GM18517 (cell line): ENCODE measurements around the gene MAMDC2.
"Not testable (repeated sequence)": the region's sequence is repeated elsewhere in the genome, so short reads cannot be mapped to it uniquely, and the experiment has no call there.

Experiments used
- ATAC-seq: cut with Tn5 transposase; IDR thresholded peaks from one replicate; pipeline ENCODE4 v1.9.1; 2021; ENCODE audit warnings: mild to moderate bottlenecking, moderate library complexity; ENCODE audit not compliant: unreplicated experiment

Gene MAMDC2

DNA sequence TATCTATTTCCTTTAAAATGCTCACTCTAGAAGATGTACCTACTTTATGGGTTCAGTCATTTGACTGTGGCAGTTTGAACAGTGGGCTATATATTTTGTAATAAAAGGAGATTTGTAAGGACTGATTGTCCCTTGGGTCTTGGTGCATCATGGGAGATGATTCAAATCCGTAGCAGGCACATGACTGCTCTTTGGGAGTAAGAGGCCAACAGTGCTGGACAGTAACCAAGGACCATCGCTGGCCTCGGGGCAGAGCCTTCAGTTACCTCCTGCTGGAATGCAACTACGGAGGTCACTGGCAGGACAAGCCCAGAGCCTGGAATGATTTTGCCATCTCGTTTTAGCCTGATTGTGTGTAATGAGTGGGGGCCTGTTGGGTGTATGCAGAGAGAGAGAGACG, 7.0 kb upstream of the MAMDC2 start:
- no peak for ATAC-seq

DNA sequence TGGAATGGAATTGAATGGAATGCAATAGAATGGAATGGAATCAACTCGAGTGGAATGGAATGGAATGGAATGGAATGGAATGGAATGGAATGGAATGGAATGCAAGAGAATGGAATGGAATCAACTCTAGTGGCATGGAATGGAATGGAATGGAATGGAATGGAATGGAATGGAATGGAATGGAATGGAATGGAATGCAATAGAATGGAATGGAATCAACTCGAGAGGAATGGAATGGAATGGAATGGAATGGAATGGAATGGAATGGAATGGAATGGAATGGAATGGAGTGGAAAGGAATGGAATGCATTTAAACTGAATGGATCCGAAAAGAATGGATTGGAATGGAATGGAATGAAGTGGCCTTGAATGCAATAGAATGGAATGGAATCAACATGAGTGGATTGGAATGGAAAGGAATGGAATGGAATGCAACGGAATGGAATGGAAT, 5.5 kb upstream of the MAMDC2 start:
- ATAC-seq, result not testable (repeated sequence)

DNA sequence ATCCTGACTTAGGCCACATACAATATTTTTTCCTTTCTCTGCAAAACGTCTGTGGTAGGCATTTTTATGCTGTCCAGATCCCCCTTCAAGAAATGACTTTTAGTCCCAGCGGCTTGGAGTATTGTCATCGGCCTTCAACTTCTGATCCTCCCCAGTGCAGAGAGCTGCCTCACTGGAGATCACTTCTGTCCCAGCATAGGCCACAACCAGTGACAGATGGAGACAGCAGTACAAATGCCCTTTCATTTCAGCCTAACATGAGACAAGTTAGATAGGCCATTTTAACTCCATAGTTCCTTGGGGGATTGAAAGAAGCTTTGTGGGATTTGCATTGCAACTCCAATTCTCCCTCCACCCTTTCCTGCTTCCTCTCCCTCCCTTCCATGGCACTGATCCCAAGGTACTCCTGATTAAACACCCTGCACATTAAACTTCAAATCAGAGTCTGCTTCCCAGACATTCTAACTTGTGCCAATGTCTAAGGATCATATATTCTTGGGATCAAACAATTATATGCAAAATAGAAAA, 3.2 kb upstream of the MAMDC2 start:
- no peak for ATAC-seq

DNA sequence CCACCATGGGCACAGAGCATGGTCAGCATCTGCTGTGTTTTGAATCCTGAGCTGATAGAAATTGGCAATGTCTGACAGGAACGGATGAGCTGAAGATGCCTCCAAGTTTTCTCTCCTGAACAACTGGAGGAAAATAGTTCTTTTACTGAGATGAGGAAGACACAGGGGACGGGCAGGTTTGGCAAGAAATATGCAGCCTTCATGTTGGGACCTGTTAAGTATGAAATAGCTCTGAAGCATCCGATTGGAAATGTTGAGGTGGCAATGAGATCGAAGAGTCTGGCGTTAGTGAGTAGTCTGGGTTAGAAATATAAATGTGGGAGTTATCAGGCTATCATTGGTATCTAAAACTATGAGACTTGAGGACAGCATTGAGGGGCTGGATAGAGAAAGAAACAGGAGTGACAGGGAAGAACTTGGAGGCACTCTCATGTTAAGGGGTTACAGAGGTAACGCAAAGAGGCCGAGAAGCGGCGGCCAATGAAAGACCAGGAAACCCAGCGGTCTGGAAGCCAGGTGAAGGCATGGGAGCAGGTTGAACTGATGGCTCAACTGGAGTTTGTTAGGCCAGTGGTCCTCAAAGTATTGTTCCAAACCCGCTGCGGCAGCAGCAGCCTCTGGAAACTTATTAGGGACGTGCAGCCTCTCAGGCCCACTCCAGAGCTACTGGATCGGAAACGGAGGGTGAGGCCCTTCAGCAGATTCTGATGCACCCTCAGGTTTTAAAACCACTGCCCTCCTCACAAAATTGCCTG, 1.0 kb upstream of the MAMDC2 start:
- no peak for ATAC-seq

DNA sequence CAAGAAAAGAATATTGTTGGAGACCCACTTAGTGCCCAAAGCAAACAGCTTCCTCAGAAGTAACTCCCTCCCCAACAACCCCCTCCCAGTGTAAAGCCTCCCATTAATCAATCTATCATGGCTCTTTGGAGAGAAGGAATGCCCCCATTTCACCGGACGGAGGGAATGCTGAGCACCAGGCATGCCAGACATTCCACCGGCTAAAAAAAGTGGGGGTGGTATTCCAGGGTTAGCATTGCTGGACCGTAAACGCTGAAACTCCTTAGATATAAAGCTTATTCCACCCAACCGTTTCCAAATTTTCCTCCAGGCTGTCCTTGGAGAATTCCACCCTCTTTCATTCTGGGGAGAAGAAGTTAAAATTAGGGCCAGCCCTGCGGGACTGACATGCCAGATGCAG, 363 bp upstream of the MAMDC2 start:
- no peak for ATAC-seq

DNA sequence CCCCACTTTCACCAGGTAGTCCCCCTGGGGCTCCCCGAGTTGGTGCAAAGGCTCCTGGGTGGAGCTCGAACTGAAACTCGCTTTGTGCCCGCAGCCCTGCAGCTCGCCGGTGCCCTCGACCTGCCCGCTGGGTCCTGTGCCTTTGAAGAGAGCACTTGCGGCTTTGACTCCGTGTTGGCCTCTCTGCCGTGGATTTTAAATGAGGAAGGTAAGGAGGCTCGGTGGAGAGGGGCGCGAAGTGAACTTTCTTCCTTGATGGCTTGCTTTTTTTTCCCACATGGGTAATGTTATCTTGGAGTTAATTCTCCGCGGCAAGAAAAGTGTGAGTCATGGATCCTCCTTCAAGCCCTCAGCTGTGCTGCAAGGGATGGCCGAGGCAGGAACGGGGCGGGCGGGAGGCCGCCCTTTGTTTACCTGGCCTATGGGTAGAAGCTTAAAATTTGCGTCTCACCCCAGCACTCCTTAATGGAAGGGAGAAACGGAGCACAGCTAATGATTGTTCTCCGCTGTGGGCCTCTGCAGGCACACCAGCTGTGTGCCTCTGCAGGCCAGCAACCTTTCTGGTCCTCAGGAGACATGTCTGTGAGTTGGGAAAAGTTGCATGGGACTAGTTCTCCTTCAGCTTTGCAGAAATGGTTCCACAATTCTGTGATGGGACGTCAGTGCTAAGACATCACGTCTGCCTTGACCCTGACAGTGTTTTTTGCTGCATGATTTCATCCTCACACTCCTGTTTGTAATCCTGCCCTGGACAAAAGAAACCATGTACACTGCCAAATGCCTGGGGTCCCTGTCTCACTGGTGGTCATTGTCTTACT, 1.1 kb downstream of the MAMDC2 start:
- no peak for ATAC-seq

DNA sequence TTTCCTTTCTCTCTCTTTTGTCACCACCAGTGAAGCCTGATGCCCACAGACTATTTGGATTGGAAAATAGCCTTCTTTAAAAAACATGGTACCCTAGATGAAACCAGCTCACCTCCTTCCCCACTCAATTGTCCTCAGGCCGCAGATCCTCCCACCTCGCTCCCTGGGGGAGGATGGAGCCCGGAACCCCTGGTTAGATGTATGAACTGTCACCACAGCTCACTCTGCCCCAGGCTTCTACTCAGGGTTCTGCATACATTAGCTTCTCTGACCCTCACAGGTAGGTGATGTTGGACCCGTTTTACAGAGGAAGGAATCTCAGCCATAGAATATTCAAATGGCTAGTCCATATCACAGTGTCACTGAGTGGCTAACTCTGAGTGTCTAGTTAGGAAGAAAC, 1.8 kb downstream of the MAMDC2 start:
- no peak for ATAC-seq

DNA sequence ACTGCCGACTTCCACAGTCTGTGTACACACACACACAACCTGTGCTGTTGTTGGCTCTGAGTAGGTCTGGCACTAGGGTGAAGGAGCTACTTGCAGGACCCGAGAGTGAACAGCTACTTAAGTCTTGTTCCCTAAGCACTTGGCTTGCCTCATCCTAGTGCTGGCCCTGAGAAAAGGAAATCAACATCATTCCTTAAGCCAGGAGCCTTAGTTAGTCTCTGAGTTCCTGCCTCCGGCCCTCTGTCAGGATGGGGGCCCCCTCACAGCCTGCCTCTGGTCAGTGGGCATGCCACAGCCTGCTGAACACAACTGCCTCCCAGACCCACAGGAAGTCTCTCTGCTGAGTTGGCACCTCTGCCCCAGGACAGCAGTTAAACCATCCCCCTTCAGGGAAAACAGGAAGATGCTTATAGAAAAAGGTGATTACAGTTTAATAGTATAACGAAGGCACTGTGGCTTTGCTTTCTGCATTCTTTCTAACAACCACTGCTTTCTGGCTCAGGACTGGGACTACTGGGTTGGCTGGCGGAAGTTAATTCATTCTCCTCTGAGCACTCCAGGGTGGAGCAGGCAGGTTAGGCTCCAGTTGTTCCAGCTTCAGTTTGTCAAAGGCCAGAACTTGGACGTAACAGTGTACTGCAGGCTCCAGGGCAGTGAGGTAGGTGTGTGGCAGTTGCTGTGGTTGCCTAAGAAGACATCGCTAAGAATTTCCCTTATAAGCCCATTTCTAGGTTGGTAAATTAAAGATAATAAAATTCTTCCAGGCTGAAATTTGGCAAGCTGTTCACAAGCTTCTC, 2.8 kb downstream of the MAMDC2 start:
- no peak for ATAC-seq

DNA sequence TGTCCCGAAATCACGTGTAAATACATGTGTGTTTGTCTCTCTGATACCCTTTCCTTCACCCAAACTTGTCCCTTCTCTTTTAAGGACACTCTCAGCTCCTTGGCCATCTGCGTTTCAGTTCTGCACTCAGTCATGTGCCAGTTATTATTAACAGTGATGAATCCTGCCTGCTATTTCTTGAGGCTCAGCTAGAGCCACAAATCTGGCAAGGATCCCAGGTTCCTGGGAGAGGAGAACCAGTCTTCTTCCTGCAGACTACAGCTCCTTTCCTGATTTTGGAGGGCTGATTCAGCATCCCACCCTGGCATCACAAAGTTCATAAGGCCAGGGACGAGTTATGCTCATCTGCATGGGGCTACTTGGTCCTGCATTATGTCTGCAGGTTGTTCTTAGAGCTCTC, 5.6 kb downstream of the MAMDC2 start:
- ATAC-seq, result no peak

DNA sequence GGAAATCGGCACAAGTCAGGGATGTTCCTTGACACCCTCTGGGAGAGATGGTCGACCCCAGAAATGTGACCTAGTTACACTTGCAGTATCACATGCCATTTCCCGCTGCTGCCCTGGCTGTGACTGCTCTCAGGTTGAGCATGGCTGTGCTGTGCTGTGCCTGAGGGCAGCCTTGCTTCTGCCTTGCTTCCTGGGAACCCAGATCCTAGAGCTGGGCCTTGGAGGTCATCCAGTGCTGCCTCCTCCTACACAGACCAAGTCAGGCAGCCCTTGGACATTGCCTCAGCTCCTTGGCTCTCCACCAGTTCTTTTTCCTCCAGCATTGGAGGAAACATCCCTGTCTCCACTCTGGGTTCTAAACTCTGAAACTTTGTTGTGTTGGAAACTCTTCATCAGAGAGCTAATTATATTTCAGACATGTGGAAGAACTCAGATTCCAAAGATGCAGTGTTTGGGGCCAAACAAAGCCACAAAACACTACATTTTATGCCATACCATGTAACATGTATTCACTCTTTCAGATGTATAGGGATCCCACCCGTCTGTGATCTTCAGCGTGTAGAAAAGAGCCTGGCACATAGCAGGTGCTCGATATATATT, 6.1 kb downstream of the MAMDC2 start:
- no peak for ATAC-seq

DNA sequence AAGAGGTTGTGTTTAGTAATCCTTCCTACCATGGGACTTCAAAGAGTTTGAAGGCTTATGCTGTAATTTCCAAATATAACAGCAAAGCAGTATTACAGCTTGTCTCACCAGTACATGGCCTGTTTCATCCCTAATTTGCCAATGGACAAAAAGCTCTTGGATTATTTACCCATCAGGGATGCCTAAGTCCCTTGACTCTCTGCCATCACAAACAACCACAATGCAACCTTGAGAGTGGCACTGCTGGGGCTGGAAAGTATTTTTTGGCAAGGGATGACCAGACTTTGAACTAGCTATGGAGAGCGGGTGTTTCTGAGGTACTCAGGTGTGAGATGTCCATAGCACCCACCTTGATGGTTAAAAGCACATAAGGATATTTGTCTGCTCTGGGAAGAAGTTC, 9.1 kb downstream of the MAMDC2 start:
- ATAC-seq, result no peak

DNA sequence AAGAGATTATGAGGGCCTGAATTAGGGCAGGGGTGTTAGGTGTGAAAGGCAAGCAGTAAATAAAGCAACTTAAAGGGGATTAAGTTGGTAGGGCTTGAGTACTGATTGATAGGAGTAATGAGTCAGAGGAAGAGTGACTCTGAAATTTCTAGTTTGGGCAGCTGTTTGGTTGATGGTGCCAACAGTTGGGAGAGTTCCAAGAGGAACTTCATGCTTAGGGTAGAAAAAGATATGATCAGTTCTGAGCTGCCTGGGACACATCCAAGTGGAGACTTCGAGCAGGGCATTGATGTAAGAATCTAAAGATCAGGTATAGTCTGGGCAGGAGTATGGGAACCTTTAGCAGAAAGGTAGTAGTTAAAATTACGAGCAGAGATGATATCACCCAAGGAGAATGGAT, 10.2 kb downstream of the MAMDC2 start:
- ATAC-seq, result no peak

DNA sequence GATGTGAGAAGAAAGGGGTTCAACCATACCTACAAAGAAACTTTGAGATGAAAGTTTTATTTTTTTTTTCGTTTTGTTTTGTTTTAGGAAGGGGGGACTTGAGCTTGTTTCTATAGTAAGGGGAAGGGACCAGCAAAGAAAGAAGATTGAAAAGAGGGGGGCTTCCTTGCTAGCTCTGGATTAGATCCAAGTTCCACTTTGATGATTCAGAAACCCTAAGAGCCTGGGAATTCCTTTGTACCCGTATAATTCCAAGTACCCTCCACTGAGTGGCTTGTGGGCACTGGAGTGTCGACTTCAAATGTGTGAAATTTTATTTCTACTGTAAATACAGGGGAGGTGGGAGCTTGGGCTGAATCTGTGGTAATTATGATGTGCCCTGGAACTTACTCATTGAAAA, 10.9 kb downstream of the MAMDC2 start:
- ATAC-seq, result no peak

DNA sequence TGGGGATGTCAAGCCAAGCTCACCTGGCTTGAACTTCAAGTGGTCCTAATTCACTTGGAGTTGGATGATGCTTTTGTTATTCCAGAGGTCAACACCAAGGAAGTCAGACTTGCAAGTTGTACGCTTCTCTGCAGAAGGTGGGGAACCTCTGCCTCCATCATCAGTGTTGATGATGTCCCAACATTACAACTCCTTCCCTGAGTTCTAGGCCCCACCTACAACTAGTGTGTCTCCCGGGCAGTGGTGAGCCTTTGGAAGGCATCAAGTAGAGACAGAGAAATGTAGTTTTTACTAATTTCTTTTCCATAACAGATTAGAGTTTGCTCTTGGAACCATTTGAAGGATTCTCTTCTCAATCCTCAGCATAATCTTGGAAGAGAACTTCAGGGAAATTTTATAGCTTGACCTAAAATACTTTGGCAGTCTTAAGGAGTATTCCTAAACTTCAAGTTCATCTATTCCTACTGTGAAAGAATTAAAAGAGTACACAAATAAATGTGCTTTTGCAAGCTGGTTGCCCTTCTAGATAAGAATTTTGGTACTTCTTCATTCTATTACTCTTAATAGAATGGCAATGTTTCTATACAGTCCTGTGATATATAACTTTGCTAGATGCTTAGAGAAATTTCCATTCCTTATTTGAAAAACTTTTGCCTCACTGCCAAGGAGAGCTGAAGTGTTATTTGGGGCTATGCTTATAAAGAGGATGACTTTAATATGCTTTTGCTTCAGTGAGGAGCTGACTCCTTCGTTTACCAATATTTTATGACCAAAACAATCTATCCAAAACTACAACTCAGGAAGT, 12.0 kb downstream of the MAMDC2 start:
- no peak for ATAC-seq

DNA sequence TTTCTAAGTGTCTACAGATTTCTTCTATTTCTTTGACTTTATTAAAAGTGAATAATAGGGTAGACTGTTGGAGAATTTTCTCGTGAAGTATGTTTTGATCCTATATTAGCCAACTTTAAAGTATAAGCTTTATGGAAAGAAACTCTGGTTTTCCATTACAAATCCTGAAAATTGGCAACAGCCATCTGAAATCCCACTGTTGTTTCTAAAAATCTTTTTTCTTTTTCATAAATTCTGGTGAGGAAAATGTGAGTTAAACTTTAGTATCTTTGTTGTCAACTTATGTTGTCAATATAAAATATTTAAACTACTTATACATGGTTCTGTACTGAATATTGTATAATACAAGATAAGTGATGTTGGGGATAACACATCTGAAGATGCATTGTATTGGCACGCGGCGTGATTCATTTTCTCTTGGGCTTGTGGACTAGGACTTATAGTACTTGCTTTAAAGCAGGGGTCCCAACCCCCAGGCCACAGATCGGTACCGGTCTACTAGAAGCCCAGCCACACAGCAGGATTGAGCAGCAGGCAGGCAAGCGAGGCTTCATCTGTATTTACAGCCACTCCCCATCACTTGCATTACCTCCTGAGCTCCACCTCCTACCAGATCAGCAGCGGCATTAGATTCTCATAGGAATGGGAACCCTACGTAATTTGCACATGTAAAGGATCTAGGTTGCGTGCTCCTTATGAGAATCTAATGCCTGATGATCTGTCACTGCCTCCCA, 12.7 kb downstream of the MAMDC2 start:
- ATAC-seq, result no peak

DNA sequence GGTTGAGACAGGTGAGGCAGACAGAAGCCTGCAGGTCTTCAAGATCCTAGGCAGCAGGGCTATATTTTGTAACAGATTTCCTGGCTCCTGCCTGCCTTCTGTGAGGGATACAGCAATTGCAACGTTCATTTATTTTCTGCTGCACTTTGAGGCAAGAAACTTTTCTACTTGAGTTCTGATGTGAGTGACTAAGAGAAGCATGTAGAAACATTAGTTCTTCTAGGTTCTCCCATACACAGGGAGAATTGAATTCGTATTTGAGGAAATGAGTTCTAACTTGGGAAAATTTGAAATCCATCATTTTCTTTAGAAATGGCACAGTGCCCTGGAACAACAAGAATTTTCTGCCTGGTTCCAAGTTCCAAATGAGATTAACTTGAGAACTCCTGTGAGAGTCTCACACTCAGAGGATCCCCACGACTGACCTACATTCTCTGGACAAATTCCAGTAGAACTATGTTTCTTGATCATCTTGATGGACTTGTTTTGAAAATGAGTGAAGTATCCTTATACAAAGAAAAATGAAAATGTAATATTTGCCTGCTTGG, 15.0 kb downstream of the MAMDC2 start:
- ATAC-seq, result no peak

DNA sequence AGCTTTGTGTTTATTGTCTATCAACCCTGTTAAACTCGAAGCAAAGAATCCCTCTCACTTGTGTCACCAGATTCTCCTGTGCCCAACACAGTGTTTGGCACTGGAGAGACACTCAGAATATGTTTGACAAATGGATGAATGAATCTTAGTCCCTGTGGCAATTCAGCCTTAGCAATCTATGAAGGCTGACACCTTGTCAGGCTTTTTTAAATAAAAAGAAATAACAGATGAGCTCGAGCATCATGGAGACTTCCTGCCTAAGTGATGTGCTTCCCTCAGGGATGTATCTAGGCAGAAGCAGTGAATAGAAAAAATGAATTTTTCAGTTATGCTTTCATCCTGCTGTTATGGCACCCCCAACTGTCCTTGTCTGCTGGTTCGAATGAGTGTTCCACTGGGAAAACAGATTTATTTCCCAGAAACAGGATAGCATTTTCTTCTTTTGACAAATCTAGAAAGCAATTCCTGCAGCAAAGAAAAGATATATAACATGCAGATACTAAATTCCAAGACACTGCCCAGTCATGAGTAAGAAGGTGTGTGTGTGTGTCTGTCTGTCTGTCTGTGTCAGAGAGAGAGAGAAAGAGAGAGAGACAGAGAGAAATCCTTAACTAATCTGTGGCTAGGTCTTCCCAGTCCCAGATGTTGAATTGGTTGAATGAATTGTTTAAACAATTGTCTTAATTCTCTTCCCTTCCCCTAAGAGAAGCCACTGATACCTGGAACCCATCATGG, 16.7 kb downstream of the MAMDC2 start:
- no peak for ATAC-seq

DNA sequence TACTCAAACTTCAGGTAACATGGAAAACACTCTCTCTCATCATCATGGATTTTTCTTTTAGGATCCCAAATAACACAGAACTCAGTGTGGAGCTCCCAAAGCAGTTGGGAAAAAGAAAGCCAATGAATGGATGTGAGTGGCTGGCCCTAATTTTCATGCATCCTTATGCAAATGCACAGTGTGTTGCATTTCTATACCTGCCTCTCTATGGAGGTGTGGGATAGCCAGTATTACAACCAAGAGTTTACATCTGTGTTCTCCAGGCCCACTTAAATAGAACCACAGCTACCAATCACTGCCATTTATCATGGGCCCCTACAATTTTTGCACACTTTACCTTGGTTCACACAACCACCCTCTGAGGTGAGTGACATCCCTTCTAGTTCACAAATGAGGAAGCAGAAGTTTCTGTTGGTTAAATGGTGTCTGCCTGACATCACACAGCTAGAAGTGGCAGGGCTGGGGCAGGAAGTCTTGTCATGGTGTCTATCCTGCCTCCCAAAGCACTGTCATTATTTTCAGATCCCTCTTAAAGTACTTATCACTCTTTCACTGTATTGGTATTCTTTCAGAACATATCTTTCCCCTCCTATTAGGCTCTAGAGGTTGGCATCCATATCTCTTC, 17.3 kb downstream of the MAMDC2 start:
- ATAC-seq, result peak; percentile 94
